ENCODE measurements around the gene IGBP1. TPM values are rescaled to one million over a fixed set of nuclear protein-coding genes. Genes with fewer than 3 reads are reported as not detected.
A peak's percentile ranks its signal among the peaks of the same experiment; 100 is the strongest.

The IGBP1 gene
- 100 to 1,000 TPM in 1 of 4 donors, 10 to 100 TPM in 3; 68.7 to 109 (median 75.1) TPM for total RNA-seq

DNA sequence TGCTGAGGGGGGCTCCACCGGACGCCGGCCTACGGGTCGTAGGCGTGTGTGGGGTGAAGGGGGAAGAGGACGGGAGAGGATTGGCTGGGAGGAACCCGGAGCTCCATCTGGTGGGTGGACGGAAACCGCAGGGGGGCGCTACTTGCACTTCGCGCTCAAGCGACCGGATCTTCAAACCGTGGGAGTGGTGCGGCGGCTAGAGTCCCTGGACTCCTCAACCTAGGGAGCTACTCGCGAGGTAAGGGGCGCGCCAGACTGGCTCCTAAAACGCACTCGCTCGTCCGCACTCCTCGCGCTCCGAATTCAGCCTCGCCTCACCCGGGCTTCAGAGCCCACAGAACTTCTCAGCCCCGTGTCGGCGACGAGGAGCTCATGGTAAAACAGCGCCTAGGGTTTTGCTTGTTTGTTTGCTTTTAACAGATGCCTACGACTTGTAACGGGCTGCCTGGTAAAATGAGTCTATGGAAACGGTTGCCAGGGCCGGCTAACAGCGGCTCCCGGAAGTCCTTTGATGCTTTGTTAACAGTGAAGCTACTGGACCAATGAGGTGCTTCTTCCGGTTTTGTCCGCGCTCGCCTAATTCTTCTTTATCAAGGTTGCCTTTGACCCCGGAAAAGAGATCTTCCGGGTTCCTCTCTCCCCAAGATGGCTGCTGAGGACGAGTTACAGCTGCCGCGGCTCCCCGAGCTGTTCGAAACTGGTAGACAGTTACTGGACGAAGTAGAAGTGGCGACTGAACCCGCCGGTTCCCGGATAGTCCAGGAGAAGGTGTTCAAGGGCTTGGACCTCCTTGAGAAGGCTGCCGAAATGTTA, at the start of gene IGBP1:
IGBP1 (plus strand) TSS at position 145 of the 813 bp plus-strand sequence; CDS start at position 646, 501 bp downstream.
- H3K4me3 ChIP-seq: peak within 1 kb of the TSS; percentile 60 to 96 (median 86)
- ATAC-seq (peak; percentile 99), DNase-seq (peak; percentile 72 to 81)
- H3K27ac ChIP-seq: peak within 1 kb of the TSS; percentile 71 to 90 (median 81)
- peak; percentile 11 to 35 for TF ChIP-seq POLR2A (IDR thresholded peaks at IDR 0.05)
- TF ChIP-seq, protein P1, sequence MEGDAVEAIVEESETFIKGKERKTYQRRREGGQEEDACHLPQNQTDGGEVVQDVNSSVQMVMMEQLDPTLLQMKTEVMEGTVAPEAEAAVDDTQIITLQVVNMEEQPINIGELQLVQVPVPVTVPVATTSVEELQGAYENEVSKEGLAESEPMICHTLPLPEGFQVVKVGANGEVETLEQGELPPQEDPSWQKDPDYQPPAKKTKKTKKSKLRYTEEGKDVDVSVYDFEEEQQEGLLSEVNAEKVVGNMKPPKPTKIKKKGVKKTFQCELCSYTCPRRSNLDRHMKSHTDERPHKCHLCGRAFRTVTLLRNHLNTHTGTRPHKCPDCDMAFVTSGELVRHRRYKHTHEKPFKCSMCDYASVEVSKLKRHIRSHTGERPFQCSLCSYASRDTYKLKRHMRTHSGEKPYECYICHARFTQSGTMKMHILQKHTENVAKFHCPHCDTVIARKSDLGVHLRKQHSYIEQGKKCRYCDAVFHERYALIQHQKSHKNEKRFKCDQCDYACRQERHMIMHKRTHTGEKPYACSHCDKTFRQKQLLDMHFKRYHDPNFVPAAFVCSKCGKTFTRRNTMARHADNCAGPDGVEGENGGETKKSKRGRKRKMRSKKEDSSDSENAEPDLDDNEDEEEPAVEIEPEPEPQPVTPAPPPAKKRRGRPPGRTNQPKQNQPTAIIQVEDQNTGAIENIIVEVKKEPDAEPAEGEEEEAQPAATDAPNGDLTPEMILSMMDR (IDR thresholded peaks at IDR 0.05 in 4 of 5, conservative IDR thresholded peaks at IDR 0.05 in 1 of 5): peak; percentile 34 to 68 (median 56)
- intact Hi-C loops (cut with DNase I; ENCODE audit: low total_unique reads) (loop anchor here (1.0 to 5.0 kb wide), 4 partner anchors 301 to 1234 kb away; partner anchors contain the start of gene TAF1), in situ Hi-C loops (cut with MboI; ENCODE audit: low sequenced_read_pairs in 4 of 4) (loop anchor here in 3 of 4 donors (25.0 kb wide), 1 partner anchor 304 kb away; the partner anchor contains the start of gene DLG3 (in 3 of the 3))
- no peaks in the 10 kb centered on the region for H3K9me3 ChIP-seq
- peaks cover 5 to 7% of the 10 kb centered on the region in 2 donors for H3K4me1 ChIP-seq
- H3K27me3 ChIP-seq: no peaks in the 10 kb centered on the region
- H3K36me3 ChIP-seq: no peaks in the 10 kb centered on the region

DNA sequence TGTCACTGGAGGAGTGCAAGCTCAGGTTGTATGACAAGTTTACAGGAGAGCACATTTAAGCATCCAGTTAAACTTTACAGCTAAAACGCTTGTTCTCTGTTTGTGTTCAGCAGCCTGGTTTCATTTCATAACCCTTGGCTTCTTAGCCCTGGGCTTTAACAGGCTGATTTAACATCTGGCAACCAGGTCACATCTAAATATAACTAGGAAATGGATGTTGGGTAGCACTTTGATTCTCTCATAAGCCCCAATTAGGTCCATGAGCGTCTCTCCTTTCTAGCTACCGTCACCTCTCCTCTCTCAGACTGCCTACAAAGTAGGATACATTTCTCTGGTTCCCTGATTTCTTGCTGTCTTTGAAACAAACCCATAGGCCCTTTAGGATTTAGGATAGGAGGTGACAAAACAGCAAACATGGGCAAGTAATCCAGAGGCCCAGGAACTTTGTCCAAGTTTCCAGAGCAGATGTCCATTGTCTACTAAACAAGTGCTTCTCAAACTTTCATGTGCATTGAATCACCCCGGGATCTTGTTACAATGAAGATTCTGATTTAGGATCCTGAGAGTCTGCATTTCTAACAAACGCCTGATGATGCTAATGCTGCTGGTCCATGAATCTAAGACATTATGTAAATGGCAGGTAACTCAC, 48.5 kb upstream of the IGBP1 start:
- H3K27ac ChIP-seq: no peak overlapping the region
- no peaks in the 10 kb centered on the region for H3K9me3 ChIP-seq
- peaks cover 4 to 16% of the 10 kb centered on the region in 2 donors for H3K4me1 ChIP-seq
- in situ Hi-C loops (cut with MboI; ENCODE audit: low sequenced_read_pairs in 4 of 4) (loop anchor here in 1 of 4 donors (25.0 kb wide), 1 partner anchor 547 kb away; no protein-coding TSS in a partner anchor), intact Hi-C loops (cut with DNase I; ENCODE audit: low total_unique reads) (no loop called here)
- no peaks in the 10 kb centered on the region for H3K36me3 ChIP-seq
- ATAC-seq: no peak
- no peak for TF ChIP-seq POLR2A (IDR thresholded peaks at IDR 0.05)
- TF ChIP-seq, protein P1 (IDR thresholded peaks at IDR 0.05 in 4 of 5, conservative IDR thresholded peaks at IDR 0.05 in 1 of 5): no peak
- no peak for DNase-seq
- no peaks in the 10 kb centered on the region for H3K27me3 ChIP-seq
- H3K4me3 ChIP-seq: no peak overlapping the region

DNA sequence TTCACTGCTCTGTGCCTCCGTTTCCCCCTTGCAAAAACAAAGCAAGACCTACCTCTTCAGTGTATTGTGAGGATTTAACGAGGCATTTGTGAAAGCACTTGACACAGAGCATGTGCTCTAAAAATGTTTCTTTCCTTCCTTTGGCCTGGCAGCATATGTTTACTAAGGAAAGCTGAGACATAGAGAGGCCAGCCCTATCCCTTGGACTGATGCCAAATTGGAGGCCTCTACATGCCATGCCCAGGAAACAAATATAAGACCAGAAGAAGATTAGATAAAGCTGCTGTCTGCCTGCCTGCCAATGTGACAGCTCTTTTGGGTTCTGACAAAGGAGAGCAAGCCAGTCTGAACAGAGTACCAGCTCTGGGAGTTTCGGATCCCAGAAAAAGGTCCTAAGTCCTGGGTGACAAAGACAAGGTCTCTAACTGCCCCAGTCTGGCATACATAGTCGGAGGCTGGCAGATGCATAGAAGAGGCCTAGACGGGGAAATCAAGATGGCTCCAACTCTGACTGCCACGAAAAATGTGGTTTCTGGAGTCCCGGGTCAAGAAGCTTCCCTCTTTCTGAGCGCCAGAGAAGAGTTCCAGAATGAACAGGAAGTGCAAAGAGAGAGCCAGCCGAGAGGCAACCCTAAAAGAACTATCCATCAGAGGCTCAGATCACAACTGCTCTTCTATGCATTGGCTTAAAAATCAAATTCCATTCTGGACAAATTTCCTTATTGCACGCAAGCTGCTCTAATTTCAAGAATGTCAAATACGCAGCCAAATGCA, 45.2 kb upstream of the IGBP1 start:
- H3K4me3 ChIP-seq: no peak overlapping the region
- intact Hi-C loops (cut with DNase I; ENCODE audit: low total_unique reads) (no loop called here), in situ Hi-C loops (cut with MboI; ENCODE audit: low sequenced_read_pairs in 4 of 4) (loop anchor here in 1 of 4 donors (25.0 kb wide), 1 partner anchor 551 kb away; no protein-coding TSS in a partner anchor)
- no peaks in the 10 kb centered on the region for H3K9me3 ChIP-seq
- DNase-seq (no peak), ATAC-seq (no peak)
- TF ChIP-seq, protein P1 (IDR thresholded peaks at IDR 0.05 in 4 of 5, conservative IDR thresholded peaks at IDR 0.05 in 1 of 5): no peak
- TF ChIP-seq POLR2A (IDR thresholded peaks at IDR 0.05): no peak
- H3K4me1 ChIP-seq: peaks cover 4 to 16% of the 10 kb centered on the region in 2 donors
- no peak overlapping the region for H3K27ac ChIP-seq
- H3K27me3 ChIP-seq: no peaks in the 10 kb centered on the region
- no peaks in the 10 kb centered on the region for H3K36me3 ChIP-seq

DNA sequence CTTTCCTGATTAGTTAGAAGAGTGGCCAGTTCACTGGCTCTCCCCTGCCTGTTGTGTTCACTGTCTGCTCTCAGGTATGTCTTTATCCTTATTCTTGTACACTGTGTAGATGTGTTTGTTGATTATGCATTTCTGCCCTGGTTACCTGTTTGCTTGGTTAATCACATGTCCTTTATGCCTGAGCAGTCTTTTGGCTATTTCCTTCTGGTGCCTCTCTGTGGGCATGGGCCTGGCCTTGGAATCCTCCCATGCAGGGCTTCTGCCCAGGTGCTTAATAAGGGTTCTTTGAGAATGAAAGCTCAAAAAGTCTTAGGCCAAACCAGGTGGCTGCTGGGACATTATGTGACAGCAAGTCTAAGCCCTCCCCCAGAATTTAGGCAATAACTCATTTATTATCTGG, 44.5 kb upstream of the IGBP1 start:
- no peak for TF ChIP-seq POLR2A (IDR thresholded peaks at IDR 0.05)
- TF ChIP-seq, protein P1 (IDR thresholded peaks at IDR 0.05 in 4 of 5, conservative IDR thresholded peaks at IDR 0.05 in 1 of 5): no peak
- in situ Hi-C loops (cut with MboI; ENCODE audit: low sequenced_read_pairs in 4 of 4): loop anchor here in 1 of 4 donors (25.0 kb wide), 1 partner anchor 551 kb away; no protein-coding TSS in a partner anchor
- ATAC-seq: no peak

More for the DNA sequence above, 44.5 kb upstream of the IGBP1 start:
- no peaks in the 10 kb centered on the region for H3K9me3 ChIP-seq
- H3K27me3 ChIP-seq: no peaks in the 10 kb centered on the region
- DNase-seq: no peak
- intact Hi-C loops (cut with DNase I; ENCODE audit: low total_unique reads): no loop called here
- no peak overlapping the region for H3K27ac ChIP-seq
- no peak overlapping the region for H3K4me3 ChIP-seq
- H3K36me3 ChIP-seq: no peaks in the 10 kb centered on the region
- peaks cover 4 to 16% of the 10 kb centered on the region in 2 donors for H3K4me1 ChIP-seq

Data from gastrocnemius medialis (tissue), 4 donors.